ENCODE results near the gene SSTR3.

DNA sequence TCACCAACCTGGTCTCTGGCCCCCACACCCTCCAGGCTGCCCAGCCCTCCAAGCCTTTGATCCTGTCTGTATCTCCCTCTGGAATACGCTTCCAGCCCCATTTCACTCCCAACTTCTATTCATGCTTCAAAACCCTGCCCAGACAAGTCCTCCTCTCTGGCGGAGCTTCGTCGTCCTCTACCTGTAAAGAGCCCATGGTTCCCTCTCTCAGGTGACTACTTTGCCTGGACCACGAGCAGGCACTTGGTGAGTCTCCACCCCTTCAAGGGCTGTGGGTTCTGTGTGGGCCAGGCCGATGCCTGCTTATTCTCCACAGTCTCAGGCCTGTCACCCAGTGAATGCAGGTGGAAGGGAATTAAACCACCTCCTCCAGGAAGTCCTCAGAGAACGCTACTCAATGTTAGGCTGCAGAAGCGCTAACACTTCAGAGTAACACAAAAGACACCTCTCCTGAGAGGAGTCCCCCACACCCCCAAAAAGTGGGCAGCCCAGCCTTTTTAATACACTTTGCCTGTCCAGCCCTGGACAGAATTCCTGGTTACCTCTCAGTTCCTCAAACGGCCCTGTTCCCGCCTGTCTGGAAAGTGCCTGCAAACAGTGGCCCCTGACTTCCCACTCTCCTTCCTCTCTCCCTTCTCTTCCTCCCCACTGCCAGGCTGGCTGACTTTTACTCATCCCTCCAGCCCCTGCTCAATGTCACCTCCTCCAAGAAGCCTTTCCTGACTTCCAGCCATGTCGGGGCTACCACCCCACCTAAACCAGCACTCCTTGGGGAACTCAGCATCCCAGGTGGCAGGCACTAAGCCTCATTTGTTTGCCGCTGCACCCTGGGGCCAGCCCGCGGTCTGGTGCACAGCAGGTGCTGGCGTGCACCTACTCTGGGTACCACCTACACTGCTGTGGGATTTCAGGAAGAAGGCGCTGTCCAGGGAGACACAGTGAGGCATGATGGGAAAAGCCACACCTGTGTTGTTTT lies 22.7 kb upstream of the SSTR3 start:
- TF ChIP-seq, protein P1, sequence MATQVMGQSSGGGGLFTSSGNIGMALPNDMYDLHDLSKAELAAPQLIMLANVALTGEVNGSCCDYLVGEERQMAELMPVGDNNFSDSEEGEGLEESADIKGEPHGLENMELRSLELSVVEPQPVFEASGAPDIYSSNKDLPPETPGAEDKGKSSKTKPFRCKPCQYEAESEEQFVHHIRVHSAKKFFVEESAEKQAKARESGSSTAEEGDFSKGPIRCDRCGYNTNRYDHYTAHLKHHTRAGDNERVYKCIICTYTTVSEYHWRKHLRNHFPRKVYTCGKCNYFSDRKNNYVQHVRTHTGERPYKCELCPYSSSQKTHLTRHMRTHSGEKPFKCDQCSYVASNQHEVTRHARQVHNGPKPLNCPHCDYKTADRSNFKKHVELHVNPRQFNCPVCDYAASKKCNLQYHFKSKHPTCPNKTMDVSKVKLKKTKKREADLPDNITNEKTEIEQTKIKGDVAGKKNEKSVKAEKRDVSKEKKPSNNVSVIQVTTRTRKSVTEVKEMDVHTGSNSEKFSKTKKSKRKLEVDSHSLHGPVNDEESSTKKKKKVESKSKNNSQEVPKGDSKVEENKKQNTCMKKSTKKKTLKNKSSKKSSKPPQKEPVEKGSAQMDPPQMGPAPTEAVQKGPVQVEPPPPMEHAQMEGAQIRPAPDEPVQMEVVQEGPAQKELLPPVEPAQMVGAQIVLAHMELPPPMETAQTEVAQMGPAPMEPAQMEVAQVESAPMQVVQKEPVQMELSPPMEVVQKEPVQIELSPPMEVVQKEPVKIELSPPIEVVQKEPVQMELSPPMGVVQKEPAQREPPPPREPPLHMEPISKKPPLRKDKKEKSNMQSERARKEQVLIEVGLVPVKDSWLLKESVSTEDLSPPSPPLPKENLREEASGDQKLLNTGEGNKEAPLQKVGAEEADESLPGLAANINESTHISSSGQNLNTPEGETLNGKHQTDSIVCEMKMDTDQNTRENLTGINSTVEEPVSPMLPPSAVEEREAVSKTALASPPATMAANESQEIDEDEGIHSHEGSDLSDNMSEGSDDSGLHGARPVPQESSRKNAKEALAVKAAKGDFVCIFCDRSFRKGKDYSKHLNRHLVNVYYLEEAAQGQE (IDR thresholded peaks at IDR 0.05; ENCODE audit: insufficient replicate concordance, low read depth), result no peak
- TF ChIP-seq, protein P2, sequence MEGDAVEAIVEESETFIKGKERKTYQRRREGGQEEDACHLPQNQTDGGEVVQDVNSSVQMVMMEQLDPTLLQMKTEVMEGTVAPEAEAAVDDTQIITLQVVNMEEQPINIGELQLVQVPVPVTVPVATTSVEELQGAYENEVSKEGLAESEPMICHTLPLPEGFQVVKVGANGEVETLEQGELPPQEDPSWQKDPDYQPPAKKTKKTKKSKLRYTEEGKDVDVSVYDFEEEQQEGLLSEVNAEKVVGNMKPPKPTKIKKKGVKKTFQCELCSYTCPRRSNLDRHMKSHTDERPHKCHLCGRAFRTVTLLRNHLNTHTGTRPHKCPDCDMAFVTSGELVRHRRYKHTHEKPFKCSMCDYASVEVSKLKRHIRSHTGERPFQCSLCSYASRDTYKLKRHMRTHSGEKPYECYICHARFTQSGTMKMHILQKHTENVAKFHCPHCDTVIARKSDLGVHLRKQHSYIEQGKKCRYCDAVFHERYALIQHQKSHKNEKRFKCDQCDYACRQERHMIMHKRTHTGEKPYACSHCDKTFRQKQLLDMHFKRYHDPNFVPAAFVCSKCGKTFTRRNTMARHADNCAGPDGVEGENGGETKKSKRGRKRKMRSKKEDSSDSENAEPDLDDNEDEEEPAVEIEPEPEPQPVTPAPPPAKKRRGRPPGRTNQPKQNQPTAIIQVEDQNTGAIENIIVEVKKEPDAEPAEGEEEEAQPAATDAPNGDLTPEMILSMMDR (IDR thresholded peaks at IDR 0.05; ENCODE audit: insufficient read depth, low read length), result no peak

All from HL-60 (cell line).